ENCODE measurements around the gene FAM171A1. TPM values are rescaled to one million over a fixed set of nuclear protein-coding genes. Genes with fewer than 3 reads are reported as not detected.
A peak's percentile ranks its signal among the peaks of the same experiment; 100 is the strongest.

Gene FAM171A1
- total and polyA plus RNA-seq, 2 donors (not counting 3 experiments of a cell fraction or from before 2014, with no cell fraction given): 56.3 to 75.8 TPM

DNA sequence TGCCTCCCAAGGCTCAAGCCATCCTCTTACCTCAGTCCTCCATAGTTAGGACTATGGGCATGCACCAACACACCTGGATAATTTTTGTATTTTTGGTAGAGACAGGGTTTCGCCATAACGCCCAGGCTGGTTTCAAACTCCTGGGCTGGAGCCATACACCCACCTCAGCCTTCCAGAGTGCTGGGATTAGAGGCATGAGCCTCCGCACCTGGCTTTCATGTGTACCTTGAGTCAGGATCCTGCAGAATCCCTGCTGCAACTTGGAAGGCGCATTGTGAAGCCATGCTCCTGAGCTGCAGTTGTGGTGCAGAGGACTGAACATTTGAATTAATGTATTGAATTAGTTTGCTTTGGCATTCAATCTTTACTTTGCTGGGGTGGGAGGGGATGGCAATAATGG lies 173.2 kb downstream of the FAM171A1 start:
- Histone ChIP-seq H2AFZ (ENCODE audit: low read depth, low read length) (no peak overlapping the region), H4K20me1 (replicated peaks; ENCODE audit: control insufficient read depth, extremely low read depth, insufficient read depth, low read length) (no peaks in the 10 kb centered on the region), H3K79me2 (ENCODE audit: control insufficient read depth, insufficient read depth, low read length) (no peaks in the 10 kb centered on the region), H3K4me2 (ENCODE audit: insufficient read depth, low read length) (no peak overlapping the region), H3K4me3 (replicated peaks in 1 of 3; ENCODE audit: insufficient read depth in 1 of 3, low read depth in 1 of 3, low read length in 3 of 3) (no peak overlapping the region), H3K36me3 (ENCODE audit: control insufficient read depth in 2 of 2, extremely low read depth in 1 of 2, insufficient read depth in 2 of 2, low read length in 2 of 2) (no peaks in the 10 kb centered on the region), H3K9me3 (replicated peaks; ENCODE audit: control insufficient read depth, insufficient read depth, low read length) (no peaks in the 10 kb centered on the region), H3K4me1 (ENCODE audit: control insufficient read depth, extremely low read depth, insufficient read depth, low read length) (peaks cover 65% of the 10 kb centered on the region), H3K9ac (replicated peaks; ENCODE audit: extremely low read depth, insufficient read depth, low read length) (no peak overlapping the region), H3K9me1 (replicated peaks; ENCODE audit: control insufficient read depth, extremely low read depth, insufficient read depth, low read length) (no peaks in the 10 kb centered on the region), H3K27ac (ENCODE audit: insufficient read depth, low read depth, low read length) (peak overlapping the region; percentile 86), H3K27me3 (ENCODE audit: control insufficient read depth in 2 of 2, insufficient read depth in 2 of 2, low read length in 2 of 2) (no peaks in the 10 kb centered on the region)
- intact Hi-C loops (cut with micrococcal nuclease): no loop called here
- dilution Hi-C loops (cut with MboI; ENCODE audit: extremely low pct_ligation_motif_present, low sequenced_read_pairs): no loop called here
- TF ChIP-seq POLR2AphosphoS5 (IDR thresholded peaks at IDR 0.05; ENCODE audit: insufficient read depth, low read depth, low read length): no peak
- TF ChIP-seq EZH2 (IDR thresholded peaks at IDR 0.05; ENCODE audit: borderline replicate concordance, low read depth, low read length, severe bottlenecking): no peak
- TF ChIP-seq MAX (IDR thresholded peaks at IDR 0.05; ENCODE audit: insufficient read depth, insufficient read length): no peak
- TF ChIP-seq MYC (IDR thresholded peaks at IDR 0.05; ENCODE audit: low read depth, low read length): no peak
- no peak for TF ChIP-seq JUN (IDR thresholded peaks at IDR 0.05; ENCODE audit: borderline replicate concordance, insufficient read depth, insufficient read length, low read depth)
- TF ChIP-seq POLR2A (IDR thresholded peaks at IDR 0.05; ENCODE audit: low read depth, low read length): no peak
- no peak for TF ChIP-seq FOS (IDR thresholded peaks at IDR 0.05; ENCODE audit: borderline replicate concordance, insufficient read depth, low read length)
- TF ChIP-seq CTCF (IDR thresholded peaks at IDR 0.05; ENCODE audit: extremely low read depth in 1 of 2, insufficient read depth in 1 of 2, low read depth in 1 of 2, low read length in 2 of 2): no peak
- no peak for TF ChIP-seq GATA2 (IDR thresholded peaks at IDR 0.05; ENCODE audit: insufficient read depth, insufficient read length, low read depth, low read length)
- FAIRE-seq (no peak), DNase-seq (ENCODE audit: low read depth, low spot score) (no peak)
- no TSS peak for BruUV-seq (replicated peaks)
- ChIA-PET POLR2A (interaction anchor here (1.1 to 3.2 kb wide), 2 partner anchors 28 to 30 kb away, joined by 9 to 16 read pairs; partner anchors contain the start of gene NMT2), CTCF (interaction anchor here (1.0 to 2.5 kb wide), 3 partner anchors 30 to 92 kb away, joined by 3 to 21 read pairs (median 4); partner anchors contain the start of gene NMT2)

All from endothelial cell of umbilical vein (primary cell).